GM19099 (cell line): ENCODE measurements around the gene PKP2.

Experiments
- POLR2A ChIP-seq: IDR thresholded peaks from 3 replicates; pipeline ENCODE4 v1.6.1; 2011; ENCODE audit warnings: low read depth; ENCODE audit not compliant: insufficient read length; ENCODE audit errors: extremely low read depth

Gene PKP2

GRCh38 chr12:32884962-32885361 is 11.6 kb downstream of the PKP2 start:
- no peak for TF ChIP-seq POLR2A

GRCh38 chr12:32881702-32882101 is 14.9 kb downstream of the PKP2 start:
- TF ChIP-seq POLR2A: no peak

GRCh38 chr12:32881107-32881506 is 15.5 kb downstream of the PKP2 start:
- TF ChIP-seq POLR2A: no peak

- no peak for TF ChIP-seq POLR2A
Measured at GRCh38 chr12:32877601-32878459, 18.7 kb downstream of the PKP2 start.

GRCh38 chr12:32876004-32876403 is 20.6 kb downstream of the PKP2 start:
- TF ChIP-seq POLR2A: no peak

- TF ChIP-seq POLR2A: no peak
Measured at GRCh38 chr12:32874975-32875374, 21.6 kb downstream of the PKP2 start.

- TF ChIP-seq POLR2A: no peak
Measured at GRCh38 chr12:32874078-32874477, 22.5 kb downstream of the PKP2 start.

- no peak for TF ChIP-seq POLR2A
Measured at GRCh38 chr12:32870716-32871115, 25.9 kb downstream of the PKP2 start.

- TF ChIP-seq POLR2A: no peak
Measured at GRCh38 chr12:32868885-32869284, 27.7 kb downstream of the PKP2 start.

- TF ChIP-seq POLR2A: no peak
Measured at GRCh38 chr12:32864731-32865130, 31.8 kb downstream of the PKP2 start.

- no peak for TF ChIP-seq POLR2A
Measured at GRCh38 chr12:32863128-32863527, 33.4 kb downstream of the PKP2 start.

GRCh38 chr12:32860192-32860591 is 36.4 kb downstream of the PKP2 start:
- no peak for TF ChIP-seq POLR2A

- TF ChIP-seq POLR2A: no peak
Measured at GRCh38 chr12:32859389-32859788, 37.2 kb downstream of the PKP2 start.

- TF ChIP-seq POLR2A: no peak
Measured at GRCh38 chr12:32854716-32855115, 41.9 kb downstream of the PKP2 start.

GRCh38 chr12:32854097-32854496 is 42.5 kb downstream of the PKP2 start:
- TF ChIP-seq POLR2A: no peak

- TF ChIP-seq POLR2A: no peak
Measured at GRCh38 chr12:32847287-32847686, 49.3 kb downstream of the PKP2 start.

GRCh38 chr12:32846053-32846452 is 50.5 kb downstream of the PKP2 start:
- no peak for TF ChIP-seq POLR2A
